ENCODE measurements around the gene CACNA2D4.

Gene CACNA2D4

DNA sequence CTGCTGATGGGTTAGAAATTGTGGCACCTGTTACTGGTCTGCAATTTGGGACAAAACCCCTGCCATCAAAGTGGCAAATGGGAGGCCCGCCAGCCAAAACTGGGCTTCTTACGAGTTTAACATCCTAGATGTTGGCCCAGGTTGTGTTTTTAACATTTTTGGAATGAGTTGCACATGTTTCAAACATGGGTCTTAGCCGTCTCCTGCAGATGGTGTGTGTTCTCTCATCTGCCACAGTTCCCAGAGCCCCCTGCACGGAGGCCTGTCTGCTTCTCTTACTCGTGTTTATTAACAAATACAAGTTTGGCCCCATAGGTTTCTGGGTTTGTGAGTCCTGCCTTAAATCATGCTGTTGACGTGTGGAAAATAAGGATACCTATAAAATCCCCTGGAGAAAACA lies 46.5 kb downstream of the CACNA2D4 start:
- TF ChIP-seq CTCF (IDR thresholded peaks at IDR 0.05), result no peak

GRCh38 chr12:1870998-1871917 lies 47.2 kb downstream of the CACNA2D4 start:
- Histone ChIP-seq H3K4me1 (no peaks in the 10 kb centered on the region), H3K4me3 (no peak overlapping the region), H3K27me3 (peaks cover 0 to 12% of the 10 kb centered on the region in 2 donors), H3K27ac (no peak overlapping the region), H3K36me3 (no peaks in the 10 kb centered on the region), H3K9me3 (peaks cover 0 to 5% (median 0%) of the 10 kb centered on the region in 3 donors)
- DNase-seq, result no peak
- no peak for TF ChIP-seq CTCF (IDR thresholded peaks at IDR 0.05)
- intact Hi-C loops (cut with DNase I; ENCODE audit: low total_unique reads), result no loop called here

More for the DNA sequence above, 46.5 kb downstream of the CACNA2D4 start:
- no peak for DNase-seq
- H3K9me3 ChIP-seq, result peaks cover 0 to 5% (median 0%) of the 10 kb centered on the region in 3 donors
- H3K4me1 ChIP-seq, result no peaks in the 10 kb centered on the region
- peaks cover 0 to 7% of the 10 kb centered on the region in 2 donors for H3K27me3 ChIP-seq
- no peaks in the 10 kb centered on the region for H3K36me3 ChIP-seq
- no peak overlapping the region for H3K27ac ChIP-seq
- intact Hi-C loops (cut with DNase I; ENCODE audit: low total_unique reads), result no loop called here
- H3K4me3 ChIP-seq, result no peak overlapping the region

GRCh38 chr12:1870086-1870485 lies 48.4 kb downstream of the CACNA2D4 start:
- Histone ChIP-seq H3K4me3 (no peak overlapping the region), H3K4me1 (no peaks in the 10 kb centered on the region), H3K27me3 (peaks cover 0 to 17% of the 10 kb centered on the region in 2 donors), H3K9me3 (peaks cover 0 to 5% (median 0%) of the 10 kb centered on the region in 3 donors), H3K27ac (no peak overlapping the region), H3K36me3 (no peaks in the 10 kb centered on the region)
- no peak for DNase-seq
- intact Hi-C loops (cut with DNase I; ENCODE audit: low total_unique reads), result no loop called here
- TF ChIP-seq CTCF (IDR thresholded peaks at IDR 0.05), result no peak

- no peaks in the 10 kb centered on the region for H3K36me3 ChIP-seq
- no peak for TF ChIP-seq CTCF (IDR thresholded peaks at IDR 0.05)
- intact Hi-C loops (cut with DNase I; ENCODE audit: low total_unique reads), result no loop called here
- H3K9me3 ChIP-seq, result peaks cover 0 to 5% (median 0%) of the 10 kb centered on the region in 3 donors
- no peak overlapping the region for H3K27ac ChIP-seq
- peak in 1 of 2 donors; percentile 56 for DNase-seq
- peaks cover 0 to 25% of the 10 kb centered on the region in 2 donors for H3K27me3 ChIP-seq
- no peaks in the 10 kb centered on the region for H3K4me1 ChIP-seq
- no peak overlapping the region for H3K4me3 ChIP-seq
Measured at GRCh38 chr12:1869145-1869544, 49.3 kb downstream of the CACNA2D4 start.

- Histone ChIP-seq H3K9me3 (peaks cover 0 to 5% (median 0%) of the 10 kb centered on the region in 3 donors), H3K27me3 (peaks cover 0 to 24% of the 10 kb centered on the region in 2 donors), H3K4me1 (no peaks in the 10 kb centered on the region), H3K27ac (no peak overlapping the region), H3K36me3 (no peaks in the 10 kb centered on the region), H3K4me3 (no peak overlapping the region)
- peak in 1 of 2 donors; percentile 55 for DNase-seq
- TF ChIP-seq CTCF (IDR thresholded peaks at IDR 0.05), result no peak
- intact Hi-C loops (cut with DNase I; ENCODE audit: low total_unique reads), result no loop called here
Measured at GRCh38 chr12:1865284-1865866, 53.1 kb downstream of the CACNA2D4 start.
